HS-27A (cell line): ENCODE measurements around the gene UBE3D.
"Not testable (repeated sequence)": the region's sequence is repeated elsewhere in the genome, so short reads cannot be mapped to it uniquely, and the experiment has no call there.

Experiments used
- DNase-seq: peaks from one replicate; pipeline ENCODE4 v3.0.0-alpha.2; 2012; ENCODE audit warnings: low read depth, missing footprints

The UBE3D gene

GRCh38 chr6:82870582-82871172, 195.0 kb downstream of the UBE3D start:
- no peak for DNase-seq

- DNase-seq: no peak
These were observed 196.1 kb downstream of the UBE3D start for GRCh38 chr6:82869493-82869892.

- DNase-seq: no peak
These were observed 197.7 kb downstream of the UBE3D start for GRCh38 chr6:82867946-82868345.

- DNase-seq: no peak
These were observed 199.2 kb downstream of the UBE3D start for GRCh38 chr6:82866446-82866845.

GRCh38 chr6:82865461-82865860, 200.2 kb downstream of the UBE3D start:
- DNase-seq: no peak

GRCh38 chr6:82863781-82864180, 201.9 kb downstream of the UBE3D start:
- no peak for DNase-seq

GRCh38 chr6:82862543-82862942, 203.1 kb downstream of the UBE3D start:
- no peak for DNase-seq

- DNase-seq: no peak
These were observed 204.5 kb downstream of the UBE3D start for GRCh38 chr6:82861121-82861520.

- not testable (repeated sequence) for DNase-seq
These were observed 209.6 kb downstream of the UBE3D start for GRCh38 chr6:82856077-82856476.

GRCh38 chr6:82852904-82853303, 212.7 kb downstream of the UBE3D start:
- DNase-seq: not testable (repeated sequence)

- no peak for DNase-seq
These were observed 222.3 kb downstream of the UBE3D start for GRCh38 chr6:82843291-82843885.

GRCh38 chr6:82842721-82843120, 222.9 kb downstream of the UBE3D start:
- peak; percentile 64 for DNase-seq
